GM10847 (cell line): ENCODE results near the gene CDH4.

Source experiments
- POLR2A ChIP-seq: IDR thresholded peaks from 2 replicates; pipeline ENCODE4 v1.6.1; 2011; ENCODE audit not compliant: insufficient read length; ENCODE audit errors: extremely low read depth

CDH4 gene

DNA sequence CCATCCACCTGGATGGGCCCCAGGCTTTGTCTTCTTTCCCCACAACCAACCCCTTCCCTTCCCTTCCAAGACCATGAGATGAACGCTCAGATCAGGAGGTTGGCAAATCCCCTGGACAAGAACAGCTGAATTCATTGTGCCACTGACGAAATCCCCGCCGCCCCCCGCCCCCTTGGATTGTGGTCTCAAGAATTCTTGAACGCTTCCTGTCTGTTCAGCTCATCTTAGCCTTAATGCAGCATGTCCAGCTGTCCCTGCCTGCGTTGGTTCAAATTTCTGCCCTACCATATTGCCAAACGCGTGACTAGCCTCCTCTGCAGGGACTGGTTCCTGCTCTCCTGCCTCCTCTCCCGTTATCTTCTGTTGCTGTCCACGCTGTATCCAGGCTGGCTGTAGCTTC is 133.2 kb downstream of the CDH4 start:
- no peak for TF ChIP-seq POLR2A

DNA sequence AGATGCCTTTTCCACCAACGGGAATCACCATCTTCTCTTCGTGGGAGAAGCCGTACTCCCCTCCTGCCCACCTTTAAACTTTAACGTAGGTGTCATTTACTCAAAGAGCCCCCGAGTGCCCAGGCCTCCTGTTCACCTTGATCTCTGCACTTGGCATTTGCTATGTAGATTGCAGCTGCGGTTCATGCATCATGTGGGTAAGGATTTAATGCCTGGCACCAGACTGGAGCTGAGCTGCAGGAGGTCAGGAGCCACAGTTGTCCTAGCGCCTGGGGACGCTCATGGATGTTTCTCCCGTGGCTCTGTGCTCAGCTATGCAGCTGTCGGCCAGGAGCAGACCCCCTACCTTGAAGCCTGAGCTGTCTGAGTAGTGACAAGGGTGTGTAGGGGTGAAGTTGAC is 133.7 kb downstream of the CDH4 start:
- TF ChIP-seq POLR2A, result no peak

DNA sequence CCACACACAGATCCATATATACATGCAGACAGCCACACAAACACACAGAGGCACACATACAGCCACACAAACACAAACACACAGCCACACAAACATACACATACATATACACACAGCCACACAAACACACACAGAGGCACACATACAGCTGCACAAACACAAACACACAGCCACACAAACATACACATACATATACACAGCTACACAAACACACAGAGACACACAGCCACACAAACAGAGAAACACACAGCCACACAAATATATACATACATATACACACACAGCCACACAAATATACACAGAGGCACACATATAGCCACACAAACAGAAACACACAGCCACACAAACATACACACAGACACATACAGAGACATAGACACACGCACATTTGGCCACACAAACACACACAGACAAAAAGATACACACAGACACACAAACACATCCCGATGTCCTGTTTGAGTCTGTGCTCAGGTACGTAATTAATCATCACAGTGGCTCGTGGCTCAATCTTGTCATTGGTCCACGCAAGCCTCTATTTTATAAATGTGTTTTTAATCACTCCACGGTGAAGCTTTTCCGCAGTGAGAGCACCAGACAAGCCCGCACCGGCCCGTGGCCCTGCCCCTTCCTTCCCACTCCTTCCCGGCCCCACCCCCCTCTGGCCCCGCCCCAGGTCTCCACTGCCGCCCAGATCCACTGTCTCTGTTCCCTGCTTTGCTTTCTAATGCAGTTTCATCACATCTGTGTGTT is 135.3 kb downstream of the CDH4 start:
- no peak for TF ChIP-seq POLR2A

DNA sequence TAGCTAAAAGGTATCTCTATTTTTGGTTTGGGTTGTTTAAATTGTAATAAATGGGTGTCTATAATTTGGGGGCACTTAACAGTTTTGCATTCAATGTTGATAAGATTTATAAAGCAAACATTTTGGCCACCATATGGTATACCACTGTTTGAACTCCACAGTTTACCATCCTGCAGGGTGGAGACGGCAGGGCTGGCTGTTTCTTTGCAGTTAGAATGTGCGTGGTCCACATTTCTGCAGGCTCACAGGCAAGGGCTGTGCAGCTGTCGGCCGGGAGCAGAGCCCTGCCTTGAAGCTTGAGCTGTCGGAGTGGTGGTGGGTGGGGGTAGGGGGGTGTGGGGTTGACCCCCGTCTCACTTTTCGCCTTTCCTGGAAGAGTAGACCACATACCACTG is 135.9 kb downstream of the CDH4 start:
- TF ChIP-seq POLR2A, result no peak

DNA sequence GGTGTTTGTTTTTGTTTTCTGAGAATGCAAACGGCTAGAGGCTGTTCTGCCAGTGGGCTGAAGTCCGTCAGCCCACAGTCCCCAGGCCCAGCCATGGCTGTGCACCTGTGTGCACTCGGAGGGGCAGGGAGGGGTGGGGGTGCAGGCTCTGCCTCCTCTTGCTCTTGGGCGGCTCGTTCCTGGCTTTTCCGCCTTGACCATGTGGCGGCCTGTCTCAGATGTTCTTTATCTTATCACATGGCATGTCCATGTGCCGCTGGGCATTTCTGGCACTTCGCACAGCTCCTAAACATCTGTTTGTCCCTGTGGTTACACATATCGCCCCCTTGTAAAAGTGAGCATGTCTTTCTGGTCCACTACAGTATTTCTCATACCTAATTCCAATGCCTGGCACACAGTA is 137.0 kb downstream of the CDH4 start:
- no peak for TF ChIP-seq POLR2A

DNA sequence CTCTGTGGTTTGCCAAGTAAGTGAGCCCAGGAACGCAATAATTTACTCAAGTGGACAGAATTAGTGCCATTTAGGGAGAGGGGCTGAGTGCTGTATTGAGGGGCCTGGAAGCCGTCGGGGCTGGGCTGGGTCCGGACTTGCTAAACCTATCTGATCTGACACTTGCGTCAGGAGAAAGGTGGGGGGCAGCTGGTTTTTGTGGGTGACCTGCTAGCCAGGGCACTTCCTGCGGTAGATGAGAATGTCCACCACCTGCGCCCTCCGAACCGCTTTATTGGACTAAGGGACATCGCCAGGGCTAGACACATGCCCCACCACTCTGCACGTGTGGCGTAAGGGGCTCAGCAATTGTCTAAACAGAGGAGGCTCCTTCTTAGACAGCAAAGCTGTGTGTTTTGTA is 139.1 kb downstream of the CDH4 start:
- no peak for TF ChIP-seq POLR2A

DNA sequence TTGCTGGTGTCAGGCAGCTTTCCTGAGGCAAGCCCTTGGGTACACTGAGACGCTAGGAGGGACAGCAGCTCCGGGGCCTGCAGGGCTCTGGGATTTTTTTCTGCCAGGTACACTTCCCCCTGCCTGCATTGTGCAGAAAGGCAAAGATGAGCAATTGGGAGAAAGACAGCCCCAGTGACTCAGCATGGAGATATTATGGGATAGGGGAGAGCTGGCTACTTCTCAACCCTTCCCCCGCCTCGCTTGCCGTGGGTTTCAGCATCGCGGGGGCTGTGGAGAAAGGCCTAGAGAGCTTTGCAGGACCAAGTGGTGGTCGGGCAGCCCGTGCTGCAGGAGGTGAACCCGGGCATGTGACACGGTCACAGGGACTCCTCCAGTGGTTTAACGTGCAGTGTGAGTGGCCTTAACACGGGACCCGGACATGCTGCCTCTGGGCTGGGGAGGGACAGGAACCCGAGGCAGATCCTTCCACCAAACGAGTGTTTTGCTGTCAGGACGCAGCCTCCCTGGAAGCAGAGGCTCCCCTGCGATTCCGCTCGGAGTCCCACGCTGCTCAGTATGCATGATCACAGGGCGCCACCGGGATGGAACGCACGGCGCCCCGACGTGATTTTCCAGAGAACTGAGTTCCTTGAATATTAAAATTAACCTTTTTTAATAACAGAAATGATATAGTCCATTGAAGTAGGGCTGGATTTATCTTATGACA is 139.9 kb downstream of the CDH4 start:
- no peak for TF ChIP-seq POLR2A

DNA sequence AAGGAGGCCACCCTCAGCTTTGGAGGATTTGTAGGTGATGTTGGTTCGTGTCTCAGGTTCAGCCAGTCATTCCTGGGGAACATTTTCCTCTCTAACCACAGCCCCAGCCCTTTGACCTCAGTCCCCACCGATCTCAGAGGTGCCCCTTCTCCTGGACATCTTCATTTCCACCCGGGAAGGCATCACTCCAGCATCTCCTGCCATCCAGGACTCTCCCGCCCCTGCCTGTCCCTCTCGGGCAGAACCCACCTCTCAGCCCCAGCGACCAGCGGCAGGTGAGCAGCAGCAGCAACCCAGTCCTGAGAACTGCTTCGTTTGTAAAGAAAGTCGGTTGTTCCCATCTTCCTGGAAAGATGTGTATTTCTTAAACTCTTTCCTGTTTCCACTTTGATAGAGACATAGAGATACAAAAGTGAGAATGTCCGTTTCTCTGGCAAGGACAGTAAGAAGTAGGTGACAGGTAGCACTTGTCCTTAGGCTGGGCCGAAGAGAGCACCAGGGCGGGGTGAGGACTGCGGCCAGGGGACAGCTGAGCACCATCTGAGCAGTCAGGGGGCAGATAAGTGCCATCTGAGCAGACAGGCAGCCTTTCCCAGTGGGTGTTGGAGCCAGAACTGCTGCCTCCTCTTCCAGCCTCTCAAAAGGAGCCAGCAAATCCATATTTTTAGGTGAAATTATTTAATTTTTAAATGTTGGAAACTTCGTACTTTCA is 142.2 kb downstream of the CDH4 start:
- TF ChIP-seq POLR2A, result no peak

DNA sequence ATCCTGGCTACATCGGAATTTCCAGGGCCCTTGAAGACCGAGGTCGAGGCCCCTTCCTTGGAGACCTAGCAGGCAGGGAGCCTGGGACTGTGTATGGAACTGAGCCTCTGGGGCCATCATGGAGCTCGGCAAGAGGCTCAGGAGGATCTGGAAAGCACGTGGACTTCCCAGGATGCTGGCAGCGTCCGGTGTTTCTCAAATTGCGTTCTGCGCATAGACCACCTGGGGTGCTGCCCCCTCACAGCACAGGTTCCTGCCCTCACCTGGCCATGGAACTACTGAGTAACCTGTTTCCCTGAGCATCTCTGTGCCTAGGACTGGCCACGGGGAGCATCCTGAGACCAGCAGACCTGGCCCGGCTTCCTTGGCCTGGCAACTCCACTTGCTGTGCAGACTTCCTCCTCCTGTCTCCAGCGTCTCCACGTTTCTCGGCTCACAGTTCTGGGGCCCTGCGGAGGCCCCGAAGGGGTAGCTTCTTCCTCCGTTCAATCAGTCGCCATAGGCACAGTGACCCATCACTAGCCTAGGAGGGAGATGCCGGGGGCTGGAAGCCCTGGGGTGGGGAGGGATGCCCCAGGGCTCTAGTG is 144.3 kb downstream of the CDH4 start:
- TF ChIP-seq POLR2A, result no peak

DNA sequence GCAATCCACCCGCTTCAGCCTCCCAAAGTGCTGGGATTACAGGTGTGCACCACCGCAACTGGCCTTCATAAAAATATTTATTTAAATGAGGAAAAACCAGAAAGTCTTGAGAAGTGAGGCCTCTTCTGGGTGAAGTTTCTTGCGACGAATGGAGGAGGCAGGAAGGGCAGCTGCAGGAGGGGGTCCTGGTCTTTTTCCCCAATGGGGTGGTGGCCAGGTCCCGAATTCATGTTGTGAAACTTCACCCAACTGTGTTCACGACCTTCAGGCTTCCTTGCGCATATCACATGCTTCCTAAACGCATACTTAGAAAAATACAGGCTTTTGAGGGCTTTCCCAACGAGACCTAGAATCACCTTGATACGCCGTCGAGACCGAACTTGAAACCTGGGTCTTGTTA is 145.1 kb downstream of the CDH4 start:
- no peak for TF ChIP-seq POLR2A

DNA sequence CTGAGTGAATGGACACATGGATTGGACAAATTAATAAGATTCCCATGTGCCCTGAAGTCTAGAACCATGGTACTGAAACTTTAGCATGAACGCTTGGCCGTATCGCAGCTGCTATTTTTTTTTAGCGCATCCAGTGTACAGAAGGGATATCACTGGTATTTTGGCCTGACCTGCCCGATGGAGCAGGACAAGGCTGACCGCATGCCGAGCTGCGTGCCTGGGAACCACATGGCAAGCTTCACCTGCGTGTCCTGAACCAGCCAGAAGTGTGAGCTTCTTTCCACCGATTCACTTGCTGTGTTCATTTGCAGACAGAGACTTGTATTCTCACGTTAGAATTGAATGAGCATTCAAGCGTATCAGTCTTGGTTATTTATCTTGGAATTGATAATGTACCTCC is 145.7 kb downstream of the CDH4 start:
- no peak for TF ChIP-seq POLR2A

DNA sequence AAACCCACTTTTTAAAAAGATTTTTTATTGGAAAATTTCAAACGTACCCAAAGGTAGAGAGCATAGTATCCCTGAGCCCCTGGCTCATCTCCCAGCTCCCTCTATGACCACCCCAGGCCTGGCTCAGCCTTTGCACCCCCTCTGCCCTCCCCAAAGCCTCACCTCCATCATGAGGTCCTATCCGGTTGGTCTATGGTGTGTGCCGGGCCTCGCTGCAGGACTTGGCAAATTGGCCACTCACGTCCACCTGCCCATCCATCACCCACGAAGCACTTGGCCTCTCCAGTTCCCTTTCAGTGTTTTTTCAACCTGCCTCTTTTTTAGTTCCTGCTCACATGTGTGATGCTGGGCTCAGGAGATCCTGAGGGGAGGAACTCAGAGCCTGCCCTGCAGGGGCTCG is 147.4 kb downstream of the CDH4 start:
- no peak for TF ChIP-seq POLR2A

DNA sequence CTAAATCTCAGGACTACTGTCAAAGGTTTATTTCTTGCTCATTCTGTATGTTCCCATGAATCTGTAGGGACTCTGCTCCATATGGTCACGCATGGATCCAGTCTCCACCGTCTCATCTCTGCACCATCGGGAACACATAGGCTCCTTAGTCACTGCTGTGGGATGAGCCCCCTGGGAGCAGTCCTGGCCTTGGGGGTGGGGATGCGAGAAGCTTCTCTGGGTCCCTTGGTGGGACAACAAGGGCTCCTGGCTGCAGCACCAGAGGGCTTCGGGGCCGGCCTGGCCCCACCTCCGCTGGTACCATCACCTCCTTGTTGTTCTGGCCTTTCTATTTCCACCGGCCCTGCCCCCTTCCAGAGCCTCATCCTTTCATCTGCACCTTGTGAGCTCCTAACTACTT is 148.4 kb downstream of the CDH4 start:
- TF ChIP-seq POLR2A, result no peak

DNA sequence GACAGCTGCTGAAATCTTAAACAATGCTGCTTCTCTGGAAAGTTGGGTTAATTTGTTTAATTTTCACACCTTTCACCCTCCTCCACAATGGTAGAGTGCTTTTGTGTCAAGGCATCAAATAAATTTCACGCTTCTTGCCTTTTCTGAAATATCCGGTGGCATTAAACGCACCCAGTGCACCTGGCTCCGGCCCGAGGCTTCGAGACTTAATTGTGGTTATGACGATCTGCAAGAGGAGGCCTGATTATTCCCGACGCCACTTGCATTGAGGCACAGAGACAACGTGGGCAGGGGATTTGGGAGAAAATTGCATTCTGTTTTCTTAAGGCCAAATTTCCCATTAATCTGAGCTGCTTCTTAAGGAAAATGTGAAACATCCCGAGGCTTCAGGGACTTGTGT is 152.2 kb downstream of the CDH4 start:
- TF ChIP-seq POLR2A, result no peak

DNA sequence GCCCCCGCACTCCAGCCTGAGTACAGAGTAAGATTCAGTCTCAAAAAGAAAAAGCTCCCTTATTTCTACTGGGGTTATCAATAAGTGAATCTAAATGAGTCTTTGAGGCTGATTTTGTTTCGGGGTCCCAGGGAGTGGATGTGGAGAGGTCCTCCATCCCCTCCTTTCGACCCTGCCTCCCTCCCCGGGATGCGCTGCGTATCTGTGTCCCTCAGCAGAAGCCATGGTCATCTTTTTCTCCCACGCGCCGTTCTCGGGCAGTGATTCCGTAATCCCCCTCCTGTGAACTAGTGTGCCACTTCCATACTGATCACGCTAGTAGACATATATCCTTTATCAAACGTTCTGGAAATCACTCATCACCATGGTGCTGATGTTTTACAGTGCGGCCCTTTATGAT is 152.9 kb downstream of the CDH4 start:
- TF ChIP-seq POLR2A, result no peak

DNA sequence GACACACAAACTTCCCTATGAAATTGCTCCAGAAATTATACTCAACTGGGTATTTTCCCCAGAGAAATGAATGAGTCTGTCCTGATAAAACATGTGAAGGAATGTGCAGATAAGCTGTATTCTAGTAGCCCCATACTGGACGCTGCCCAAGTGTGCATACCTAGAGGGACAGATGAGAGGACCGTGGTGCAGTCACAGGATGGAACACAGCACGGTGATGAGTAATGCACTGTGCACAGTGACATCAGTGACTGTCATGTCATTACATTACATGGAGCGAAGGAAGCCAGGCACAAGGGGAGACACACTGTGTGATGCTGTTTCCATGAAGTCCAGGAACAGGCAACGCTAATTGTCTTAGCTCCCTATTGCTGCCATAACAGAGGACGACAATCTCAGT is 155.5 kb downstream of the CDH4 start:
- TF ChIP-seq POLR2A, result no peak
